GM19395 (cell line): Measurements from ENCODE around the gene CUL4A.

Experiments used
- ATAC-seq: cut with Tn5 transposase; IDR thresholded peaks from one replicate; pipeline ENCODE4 v1.9.1; 2021; ENCODE audit warnings: mild to moderate bottlenecking, moderate library complexity; ENCODE audit not compliant: unreplicated experiment

The CUL4A gene

GRCh38 chr13:113207890-113208420 is 1.5 kb upstream of the CUL4A start:
- ATAC-seq = peak; percentile 14

GRCh38 chr13:113208421-113209335 is 735 bp upstream of the CUL4A start, which contains the start of gene PCID2:
Gene PCID2, minus strand, starts transcription at chr13:113208669. Its CDS starts 35 bp downstream, at chr13:113208634.
- ATAC-seq = peak; percentile 78

GRCh38 chr13:113209759-113210421 is 477 bp downstream of the CUL4A start:
- ATAC-seq = peak; percentile 43

GRCh38 chr13:113210833-113211232 is 1.4 kb downstream of the CUL4A start:
- ATAC-seq = no peak

- no peak for ATAC-seq
Measured at GRCh38 chr13:113211774-113212173, 2.4 kb downstream of the CUL4A start.

GRCh38 chr13:113216254-113217048 is 7.0 kb downstream of the CUL4A start:
- ATAC-seq = no peak

GRCh38 chr13:113218586-113218985 is 9.2 kb downstream of the CUL4A start:
- ATAC-seq = no peak

GRCh38 chr13:113219256-113219940 is 10.0 kb downstream of the CUL4A start:
- no peak for ATAC-seq

GRCh38 chr13:113220141-113220598 is 10.8 kb downstream of the CUL4A start:
- ATAC-seq = no peak

- ATAC-seq = no peak
Measured at GRCh38 chr13:113220877-113221276, 11.5 kb downstream of the CUL4A start.

- ATAC-seq = no peak
Measured at GRCh38 chr13:113223070-113223469, 13.7 kb downstream of the CUL4A start.

- ATAC-seq = no peak
Measured at GRCh38 chr13:113224486-113224885, 15.1 kb downstream of the CUL4A start.

- ATAC-seq = no peak
Measured at GRCh38 chr13:113225515-113225914, 16.1 kb downstream of the CUL4A start.

GRCh38 chr13:113226873-113227450 is 17.5 kb downstream of the CUL4A start:
- ATAC-seq = no peak

GRCh38 chr13:113229161-113229560 is 19.7 kb downstream of the CUL4A start:
- ATAC-seq = no peak

GRCh38 chr13:113229791-113230190 is 20.4 kb downstream of the CUL4A start:
- no peak for ATAC-seq

GRCh38 chr13:113231306-113232207 is 22.1 kb downstream of the CUL4A start:
- ATAC-seq = no peak

GRCh38 chr13:113232208-113233003 is 23.0 kb downstream of the CUL4A start:
- no peak for ATAC-seq
